ENCODE data around the gene SOX14.
A peak's percentile ranks its signal among the peaks of the same experiment; 100 is the strongest.

SOX14 gene

DNA sequence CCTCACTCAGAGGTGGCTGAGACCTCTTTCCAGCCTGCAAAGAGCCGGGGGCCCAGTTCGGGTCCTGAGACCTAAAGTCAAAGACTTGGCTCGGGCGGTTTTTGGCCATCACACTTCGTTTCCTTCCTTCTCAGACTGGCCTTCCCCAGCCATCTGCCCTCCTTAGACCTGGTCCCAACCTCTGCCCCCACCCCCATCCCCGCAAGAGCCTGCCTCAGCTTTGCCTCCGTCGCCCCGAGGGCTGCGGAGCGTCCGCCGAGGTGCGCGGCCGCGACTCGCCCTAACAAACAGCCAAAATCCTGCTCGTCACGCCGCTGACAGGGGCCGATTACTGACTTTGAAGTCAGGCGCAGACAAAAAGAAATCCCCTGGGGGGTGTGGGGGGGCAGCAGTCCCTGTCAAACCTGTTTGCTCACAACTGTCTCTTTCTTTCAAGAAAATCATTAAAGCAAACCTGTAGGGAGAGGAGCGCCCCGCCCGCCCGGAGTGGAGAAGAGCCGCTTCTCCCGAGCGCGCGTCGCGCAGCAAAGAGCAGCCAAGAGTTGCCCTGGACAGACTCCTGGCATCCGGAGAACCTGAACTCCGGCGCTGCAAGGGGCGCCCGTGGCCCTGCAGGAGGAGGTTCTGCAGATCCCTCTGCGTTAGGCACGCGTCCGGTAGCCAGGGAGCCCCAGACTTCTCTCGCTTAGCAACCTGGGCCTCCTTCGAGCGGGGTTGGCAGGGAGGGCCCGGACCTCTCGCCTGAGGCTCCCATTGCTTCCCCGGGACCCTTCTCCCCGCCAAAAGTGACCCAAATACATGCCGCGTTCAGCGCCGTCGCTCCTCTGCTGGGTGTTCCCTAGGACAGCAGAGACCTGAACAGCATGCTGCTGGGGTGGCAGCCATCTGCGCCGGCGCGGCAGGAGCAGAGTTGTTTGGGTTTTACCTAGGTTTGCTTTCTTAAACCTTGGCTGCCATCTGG is 4.5 kb downstream of the SOX14 start:
- DNase-seq = peak; percentile 60

DNA sequence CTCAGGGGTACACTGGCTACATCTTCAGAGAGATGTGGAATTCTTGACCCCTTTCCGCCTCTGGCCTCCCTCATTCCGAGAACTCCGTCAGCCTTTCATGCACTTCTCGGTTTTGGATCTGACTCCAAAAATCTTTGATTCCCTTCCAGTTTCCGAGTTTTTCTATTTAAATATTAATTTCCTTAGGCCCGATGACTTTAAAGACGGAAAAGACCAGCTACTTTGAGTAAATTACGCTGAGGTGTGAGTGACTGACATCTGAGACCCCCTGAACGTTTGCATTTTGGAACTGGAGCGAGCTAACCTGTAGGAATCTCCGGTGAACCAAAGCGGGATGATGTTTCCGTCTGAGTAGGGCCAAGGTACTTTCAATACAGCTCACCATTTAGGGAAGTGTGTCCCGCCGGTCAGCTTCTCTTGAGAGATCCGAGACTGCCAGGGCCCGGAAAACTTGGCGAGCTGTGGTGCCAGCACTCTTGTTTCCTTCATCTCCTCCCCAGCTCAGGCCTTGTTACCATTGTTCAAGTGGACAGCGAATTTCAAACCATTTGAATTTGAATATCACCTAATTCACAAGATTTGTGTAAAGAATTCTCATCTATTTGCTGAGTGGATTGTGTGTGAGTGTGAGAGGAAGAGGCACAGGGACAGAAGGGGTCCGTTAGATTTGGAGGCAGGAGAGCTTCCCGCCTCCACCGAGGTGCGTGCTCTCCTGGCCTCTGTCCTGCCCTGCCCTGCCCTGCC is 5.4 kb downstream of the SOX14 start:
- peak; percentile 19 for DNase-seq

DNA sequence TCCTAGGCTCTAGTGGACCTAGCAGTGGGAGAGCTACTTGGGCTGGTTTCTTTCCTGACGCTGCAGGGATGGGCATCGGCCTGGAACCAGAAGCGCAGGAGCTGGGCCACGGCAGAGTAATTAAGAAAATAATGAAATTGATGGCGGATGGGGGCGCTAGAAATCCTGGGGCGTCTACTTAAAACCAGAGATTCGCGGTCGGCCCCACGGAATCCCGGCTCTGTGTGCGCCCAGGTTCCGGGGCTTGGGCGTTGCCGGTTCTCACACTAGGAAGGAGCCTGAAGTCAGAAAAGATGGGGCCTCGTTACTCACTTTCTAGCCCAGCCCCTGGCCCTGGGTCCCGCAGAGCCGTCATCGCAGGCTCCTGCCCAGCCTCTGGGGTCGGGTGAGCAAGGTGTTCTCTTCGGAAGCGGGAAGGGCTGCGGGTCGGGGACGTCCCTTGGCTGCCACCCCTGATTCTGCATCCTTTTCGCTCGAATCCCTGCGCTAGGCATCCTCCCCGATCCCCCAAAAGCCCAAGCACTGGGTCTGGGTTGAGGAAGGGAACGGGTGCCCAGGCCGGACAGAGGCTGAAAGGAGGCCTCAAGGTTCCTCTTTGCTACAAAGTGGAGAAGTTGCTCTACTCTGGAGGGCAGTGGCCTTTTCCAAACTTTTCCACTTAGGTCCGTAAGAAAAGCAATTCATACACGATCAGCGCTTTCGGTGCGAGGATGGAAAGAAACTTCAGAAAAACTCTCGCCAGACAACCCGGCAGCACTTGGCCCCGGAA is 6.1 kb downstream of the SOX14 start:
- peak; percentile 52 for DNase-seq

DNA sequence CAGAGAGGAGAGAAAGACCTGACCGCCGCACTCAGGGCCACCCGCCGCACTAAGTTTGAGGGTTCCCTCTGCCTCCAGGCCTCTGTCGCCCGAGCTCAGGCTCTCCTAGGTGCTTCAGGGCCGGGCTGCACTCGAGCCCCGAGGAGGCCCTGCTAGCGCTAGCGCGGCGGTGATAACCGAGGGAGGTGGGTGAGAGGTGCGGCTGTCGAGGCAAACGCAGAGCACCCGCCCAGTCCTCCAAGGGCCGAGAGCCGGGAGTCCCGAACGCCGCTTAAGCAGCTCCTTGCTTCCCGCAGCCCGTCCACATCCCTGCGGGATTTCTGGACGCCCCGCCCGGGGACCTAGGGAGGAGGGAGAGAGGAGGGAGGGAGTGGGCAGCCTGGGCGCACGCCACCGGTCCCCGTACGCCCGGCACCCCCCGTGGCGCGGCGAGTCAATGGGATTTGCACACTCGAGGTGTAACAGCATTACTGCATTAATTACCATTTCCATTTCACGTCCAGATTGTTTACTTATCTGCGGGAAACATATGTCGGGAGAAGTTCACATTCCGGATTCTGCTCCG is 6.8 kb downstream of the SOX14 start:
- peak; percentile 63 for DNase-seq

DNA sequence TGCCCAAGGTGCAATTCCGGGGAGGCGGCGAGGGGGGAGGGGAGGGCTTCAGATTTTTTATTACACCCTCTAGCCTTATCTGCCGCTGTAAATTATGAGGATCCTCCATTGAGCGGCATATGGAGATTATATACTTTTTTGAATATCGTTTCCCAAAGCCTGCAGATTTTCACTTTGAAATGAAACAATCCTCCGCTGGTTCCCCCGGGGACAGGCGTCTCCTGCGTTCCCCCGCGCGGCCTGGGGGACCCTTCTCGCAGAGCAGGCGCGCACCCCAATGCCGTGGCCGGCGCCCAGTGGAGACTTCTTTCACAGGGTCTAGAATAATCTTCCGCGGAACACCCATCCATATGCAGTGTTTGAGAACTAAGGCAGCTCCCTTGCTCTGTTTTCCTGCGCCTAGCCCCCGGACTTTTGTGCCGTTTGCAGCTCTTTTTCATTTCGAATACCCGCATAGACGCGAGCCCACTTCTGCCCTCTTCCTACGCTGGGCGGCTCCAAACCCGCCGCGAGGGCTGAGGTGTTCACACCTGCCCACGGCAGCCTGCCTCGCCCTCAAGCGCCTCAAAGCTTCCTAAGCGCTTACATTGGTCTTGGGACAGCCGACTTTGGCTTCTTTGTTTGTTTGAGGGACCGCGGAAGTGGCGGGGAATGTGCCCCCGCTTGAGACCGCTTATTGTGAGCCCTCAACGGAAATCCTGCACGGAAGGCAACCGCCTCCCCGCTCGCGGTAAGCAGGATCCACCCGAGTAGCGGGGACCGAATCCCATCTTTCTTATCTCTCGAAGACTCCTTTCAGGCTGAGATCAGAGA is 7.5 kb downstream of the SOX14 start:
- DNase-seq = peak; percentile 71

DNA sequence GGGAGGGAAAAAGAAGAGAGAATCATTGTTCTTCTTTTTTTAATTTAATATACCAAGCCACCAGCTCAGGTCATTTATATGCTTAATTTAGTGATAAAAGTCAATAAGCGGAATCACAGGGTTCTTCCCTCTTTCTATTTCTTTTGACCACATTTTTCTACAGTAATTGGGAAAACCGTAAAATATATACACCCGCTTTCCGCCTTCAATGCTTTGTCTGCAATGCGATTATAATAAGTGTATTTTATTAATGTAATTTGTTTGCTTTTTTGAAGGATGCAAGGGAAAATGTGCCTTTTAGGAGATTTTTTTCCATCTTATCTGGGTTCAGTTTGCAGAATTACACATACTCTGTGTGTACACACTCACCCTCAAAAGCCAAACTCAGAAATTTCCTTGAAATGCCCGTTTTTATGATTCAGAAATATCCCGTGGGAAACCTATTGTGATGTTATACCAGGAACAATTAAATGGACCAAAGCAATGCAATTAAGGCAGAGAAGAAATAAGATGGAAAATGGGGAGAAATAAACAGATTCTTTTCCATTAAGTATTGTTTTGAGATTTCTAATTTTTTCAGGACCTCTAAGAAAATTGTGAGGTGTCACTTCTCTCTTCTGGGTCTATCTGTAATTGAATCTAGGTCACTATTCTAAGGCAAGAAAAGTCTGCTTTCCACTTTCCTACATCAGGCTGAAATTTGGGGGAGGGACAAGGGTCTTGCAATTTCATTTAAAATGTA is 8.3 kb downstream of the SOX14 start:
- no peak for DNase-seq

DNA sequence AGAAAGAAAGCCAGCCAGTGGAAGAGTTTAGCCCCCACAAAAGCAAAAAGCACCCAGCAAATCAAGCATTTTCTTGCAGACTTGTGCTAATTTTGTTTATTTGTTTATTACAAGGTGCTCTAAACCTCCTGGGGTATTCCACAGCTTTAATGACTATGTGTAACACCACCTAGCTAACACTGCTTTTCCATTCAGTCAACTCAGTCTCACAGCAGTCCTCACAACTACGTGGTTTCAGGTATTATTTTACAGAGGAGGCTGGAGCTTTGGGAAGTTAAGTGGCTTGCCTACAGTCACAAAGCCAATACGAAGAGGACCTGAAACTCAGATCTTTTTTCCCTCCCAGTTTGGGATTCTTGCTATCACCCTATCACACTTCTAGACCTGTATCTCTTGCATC is 14.8 kb downstream of the SOX14 start:
- no peak for DNase-seq

DNA sequence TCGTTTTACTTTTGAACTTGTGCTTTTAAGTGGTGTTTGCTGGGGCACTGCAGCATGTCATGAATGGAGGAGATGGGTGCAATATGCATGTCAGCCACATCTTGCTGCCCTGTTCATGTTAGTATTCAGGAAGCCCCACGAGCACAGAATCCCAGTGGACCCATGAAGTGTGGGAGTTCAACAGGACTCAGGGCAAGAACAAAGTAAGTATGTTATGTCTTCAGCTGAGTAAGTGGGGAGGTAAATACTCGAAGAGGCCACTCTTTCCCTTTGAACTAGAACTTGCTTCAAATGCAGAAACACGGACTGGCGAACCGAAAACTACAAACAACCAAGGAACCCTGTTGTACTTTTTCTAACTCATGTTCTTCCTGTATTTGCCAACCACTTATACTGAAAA is 23.4 kb downstream of the SOX14 start:
- DNase-seq = no peak

DNA sequence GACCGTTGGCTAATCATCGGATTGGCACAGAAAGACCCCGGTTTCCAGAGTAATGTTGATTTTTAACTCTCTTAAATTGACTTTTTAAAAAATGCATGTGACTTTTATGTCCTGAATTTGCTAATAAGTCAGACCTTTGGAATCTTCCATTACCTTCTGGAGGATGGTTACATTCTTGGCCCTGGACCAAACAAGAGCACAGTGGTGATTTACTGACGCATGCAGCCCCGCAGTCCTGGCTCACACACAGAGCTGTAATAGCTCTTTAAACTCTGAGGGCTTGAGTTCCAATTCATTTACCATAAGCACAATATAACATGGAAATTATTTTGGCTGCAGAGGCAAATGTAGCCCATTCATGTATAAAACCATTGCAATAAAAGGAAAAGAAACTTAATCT is 25.1 kb downstream of the SOX14 start:
- no peak for DNase-seq

DNA sequence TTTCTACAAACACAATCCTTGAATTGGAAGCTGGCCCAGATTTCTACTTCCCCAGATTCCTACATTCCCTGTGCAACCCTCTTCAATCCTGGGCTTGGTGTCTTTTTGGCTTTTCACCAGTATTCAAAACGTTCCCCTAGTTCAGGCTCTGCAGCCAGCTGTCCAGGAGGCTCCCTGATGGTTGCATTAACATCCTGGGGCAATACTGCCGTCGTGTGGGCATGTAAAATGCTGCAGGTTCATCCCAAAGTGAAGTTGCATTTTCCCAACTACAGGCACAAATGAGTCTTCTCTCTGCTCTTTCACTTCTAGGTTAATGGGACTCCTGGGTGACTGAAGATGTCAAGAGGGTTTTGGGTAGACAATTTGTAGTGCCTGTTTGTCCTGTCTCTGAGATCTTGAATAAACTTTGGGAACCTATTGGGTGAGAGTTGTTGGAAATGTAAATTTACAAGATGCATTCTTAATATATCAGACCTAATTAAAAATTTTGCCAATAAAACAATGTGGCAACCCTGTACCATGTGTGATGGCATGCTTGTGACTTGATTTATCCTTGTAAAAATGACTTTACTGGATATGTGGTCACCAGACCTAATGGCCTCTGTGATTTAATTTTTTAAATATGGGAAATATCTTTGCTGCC is 28.6 kb downstream of the SOX14 start:
- DNase-seq = no peak

DNA sequence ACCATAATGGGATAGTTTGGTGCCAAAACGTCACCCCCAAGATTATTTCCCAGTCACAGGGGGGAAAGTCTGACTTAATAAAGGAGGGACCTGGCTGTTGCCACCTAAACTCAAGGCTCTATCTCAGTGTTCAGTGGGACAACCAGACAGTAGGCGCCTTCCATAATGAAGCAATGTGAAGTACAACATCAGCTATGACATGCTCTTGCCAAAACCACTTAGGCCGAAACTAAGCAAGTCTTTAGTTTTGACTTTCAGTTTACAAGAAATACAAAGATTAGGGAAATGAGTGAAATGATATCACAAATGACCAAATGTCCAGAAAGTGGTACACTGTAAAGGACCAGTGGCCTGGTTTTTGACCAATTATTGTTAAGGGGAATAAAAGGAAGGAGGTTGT is 32.9 kb downstream of the SOX14 start:
- no peak for DNase-seq

DNA sequence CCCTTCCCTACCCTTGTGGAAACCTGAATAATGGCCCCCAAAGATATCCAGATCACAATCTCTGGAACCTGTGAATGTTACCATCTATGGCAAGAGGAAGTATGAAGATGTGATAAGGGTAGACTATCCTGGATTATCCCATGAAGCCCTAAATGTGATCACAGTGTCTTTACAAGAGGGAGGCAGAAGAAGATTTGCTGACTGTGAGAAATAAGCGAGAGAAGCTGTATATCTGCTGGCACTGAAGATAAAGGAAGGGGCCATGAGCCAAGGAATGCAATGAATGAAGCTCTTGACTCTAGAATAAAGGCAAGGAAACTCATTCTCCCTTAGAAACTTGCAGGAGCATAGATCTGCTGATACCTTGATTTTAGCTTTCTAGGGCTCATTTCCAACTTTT is 39.1 kb downstream of the SOX14 start:
- no peak for DNase-seq

DNA sequence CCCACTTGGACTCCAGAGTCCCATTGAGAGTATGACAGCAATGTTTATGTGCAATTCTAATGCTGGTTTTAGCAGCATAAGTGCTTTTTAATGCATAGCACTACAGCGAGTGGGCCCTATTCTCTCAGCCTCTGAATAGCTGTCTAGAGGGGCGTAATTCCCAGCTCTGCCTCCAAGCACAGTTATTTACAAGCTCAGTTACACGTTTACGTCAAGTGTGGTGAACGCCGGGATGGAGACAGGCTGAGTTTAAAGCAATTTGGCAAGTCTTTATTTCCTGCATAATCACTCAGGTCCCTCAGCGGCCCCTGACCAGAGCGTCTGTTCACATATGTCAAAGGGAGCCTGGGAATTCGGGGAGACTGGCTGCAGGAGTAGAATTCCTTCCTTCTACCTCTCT is 43.9 kb downstream of the SOX14 start:
- no peak for DNase-seq

DNA sequence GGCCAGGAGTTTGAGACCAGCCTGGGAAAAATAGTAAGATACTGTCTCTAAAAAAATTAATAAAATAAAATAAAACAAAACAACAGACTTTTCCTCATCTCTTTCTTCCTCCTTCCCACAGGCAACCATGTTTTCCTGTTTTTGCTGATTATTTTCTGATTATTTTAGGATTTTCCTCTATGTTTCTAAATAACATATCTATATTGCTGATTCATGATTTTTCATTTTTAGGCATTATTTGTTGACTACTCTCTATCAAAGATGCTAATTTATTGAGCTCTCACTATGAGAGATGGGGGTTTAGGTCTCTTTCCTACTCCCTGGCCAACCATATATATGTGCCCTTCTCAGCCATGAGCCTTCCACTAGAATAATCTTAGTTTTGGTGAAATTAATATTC is 45.4 kb downstream of the SOX14 start:
- no peak for DNase-seq

DNA sequence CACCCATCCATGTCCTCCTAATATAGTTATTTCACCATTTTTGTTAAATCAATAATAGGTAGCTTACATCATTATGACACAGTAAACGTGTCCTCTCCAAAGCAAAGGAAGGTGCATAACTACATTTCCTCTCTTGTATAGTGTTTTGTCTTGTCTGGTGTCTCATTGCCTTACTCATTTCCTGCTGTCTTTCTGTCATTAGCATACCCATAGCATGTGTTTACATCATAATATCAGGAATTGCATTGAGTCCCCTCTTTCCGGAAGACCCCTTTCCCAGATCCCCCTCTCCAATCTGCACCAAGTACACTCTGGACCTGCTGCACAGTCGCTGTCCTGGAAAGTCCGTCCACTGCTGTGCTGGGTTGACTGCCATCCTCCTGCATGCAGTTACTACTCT is 47.9 kb downstream of the SOX14 start:
- DNase-seq = no peak

DNA sequence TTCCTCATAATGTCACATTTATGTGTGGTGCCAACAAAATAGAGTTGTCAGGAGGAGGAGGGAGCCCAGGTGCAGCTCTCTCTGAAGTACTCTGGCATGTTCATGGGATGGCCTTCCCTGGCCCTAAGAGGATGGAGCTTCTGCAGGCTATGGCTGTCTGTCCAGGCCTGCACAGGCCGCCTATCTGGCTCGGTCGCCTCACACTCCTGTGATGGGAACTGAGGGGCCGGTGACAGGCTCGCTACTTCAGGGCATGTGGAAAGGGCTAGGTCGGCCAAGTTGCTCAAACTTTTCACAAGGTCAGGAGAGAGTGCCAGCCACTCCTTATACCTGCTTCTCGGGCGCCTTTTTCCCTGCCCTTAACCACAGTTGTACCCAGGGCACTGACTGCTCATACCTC is 51.1 kb downstream of the SOX14 start:
- DNase-seq = no peak
